ENCODE results near the gene MAML2.
A peak's percentile ranks its signal among the peaks of the same experiment; 100 is the strongest.

The MAML2 gene

GRCh38 chr11:96130061-96130620 is 212.9 kb downstream of the MAML2 start:
- no peak for DNase-seq (ENCODE audit: low read depth)
- no peak for TF ChIP-seq CTCF (conservative IDR thresholded peaks at IDR 0.05; ENCODE audit: low read length)
- no peak overlapping the region for H3K4me3 ChIP-seq (ENCODE audit: low read length)

- DNase-seq (ENCODE audit: low read depth): peak; percentile 58
- H3K4me3 ChIP-seq (ENCODE audit: low read length): no peak overlapping the region
- TF ChIP-seq CTCF (conservative IDR thresholded peaks at IDR 0.05; ENCODE audit: low read length): no peak
These were observed 215.4 kb downstream of the MAML2 start for GRCh38 chr11:96127596-96127959.

- H3K4me3 ChIP-seq (ENCODE audit: low read length): no peak overlapping the region
- no peak for TF ChIP-seq CTCF (conservative IDR thresholded peaks at IDR 0.05; ENCODE audit: low read length)
- peak; percentile 45 for DNase-seq (ENCODE audit: low read depth)
These were observed 215.9 kb downstream of the MAML2 start for GRCh38 chr11:96126917-96127595.

GRCh38 chr11:96125400-96125799 is 217.6 kb downstream of the MAML2 start:
- no peak for TF ChIP-seq CTCF (conservative IDR thresholded peaks at IDR 0.05; ENCODE audit: low read length)
- DNase-seq (ENCODE audit: low read depth): no peak

GRCh38 chr11:96124155-96124554 is 218.8 kb downstream of the MAML2 start:
- H3K4me3 ChIP-seq (ENCODE audit: low read length): no peak overlapping the region
- TF ChIP-seq CTCF (conservative IDR thresholded peaks at IDR 0.05; ENCODE audit: low read length): no peak
- DNase-seq (ENCODE audit: low read depth): no peak

More at GRCh38 chr11:96125400-96125799, 217.6 kb downstream of the MAML2 start:
- H3K4me3 ChIP-seq (ENCODE audit: low read length): no peak overlapping the region

DNA sequence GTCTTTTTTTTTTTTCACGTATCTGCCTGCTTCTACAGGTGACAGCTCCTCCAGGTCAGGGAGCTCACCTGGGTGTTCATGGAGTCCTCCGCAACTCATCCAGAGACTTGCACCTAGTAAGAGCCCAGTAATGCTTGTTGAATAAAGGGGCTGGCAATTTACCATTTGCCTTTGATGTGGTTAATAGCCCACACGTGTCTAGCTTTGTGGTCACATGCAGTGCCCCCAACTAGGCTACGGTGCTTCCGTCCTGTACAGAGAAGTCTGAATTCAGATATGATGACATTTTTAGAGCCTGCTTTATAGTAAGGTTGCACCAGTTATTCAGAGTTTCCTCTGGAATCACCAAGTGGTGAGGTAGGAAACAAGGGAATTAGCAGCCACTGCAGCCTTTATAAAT is 219.7 kb downstream of the MAML2 start:
- TF ChIP-seq CTCF (conservative IDR thresholded peaks at IDR 0.05; ENCODE audit: low read length): no peak
- DNase-seq (ENCODE audit: low read depth): no peak
- no peak overlapping the region for H3K4me3 ChIP-seq (ENCODE audit: low read length)

DNA sequence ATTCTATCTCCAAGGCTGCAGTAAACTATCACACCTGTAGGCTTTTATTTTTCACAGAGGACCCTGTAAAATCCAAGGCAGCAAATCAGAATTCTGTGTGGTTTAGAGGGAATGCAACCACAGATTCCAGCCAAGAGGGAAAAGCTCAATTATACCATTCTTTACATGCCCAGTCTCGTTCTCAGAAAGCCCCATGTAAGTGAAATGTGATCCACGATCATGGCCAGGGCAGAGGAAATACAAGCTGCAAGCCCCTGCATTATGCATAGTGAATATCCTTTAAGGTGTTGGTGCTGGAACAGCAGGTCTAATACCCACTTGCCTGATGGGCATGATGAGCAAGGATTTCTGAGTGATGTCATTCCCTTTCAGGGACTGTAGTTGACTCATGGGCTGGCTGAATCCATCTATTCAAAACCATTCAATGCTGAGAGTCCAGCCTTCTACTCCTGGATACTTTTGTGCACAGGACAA is 220.4 kb downstream of the MAML2 start:
- no peak for TF ChIP-seq CTCF (conservative IDR thresholded peaks at IDR 0.05; ENCODE audit: low read length)
- no peak overlapping the region for H3K4me3 ChIP-seq (ENCODE audit: low read length)
- no peak for DNase-seq (ENCODE audit: low read depth)

Measured in AG10803 (cell line).